B cell (primary cell): ENCODE data around the gene MAP7D1. TPM values are rescaled to one million over a fixed set of nuclear protein-coding genes. Genes with fewer than 3 reads are reported as not detected.

Experiments used
- ATAC-seq: fragments of 200-7000 bp; cut with Tn5 transposase; one replicate; pipeline ENCODE4 v1.10.0; 2021; ENCODE audit warnings: low read depth, mild to moderate bottlenecking, moderate number of reproducible peaks, moderate library complexity
- CTCF ChIA-PET: fragments of 350-600 bp; sonication (Branson Sonifier 250); formaldehyde crosslinking; loops from one replicate; lab custom pipeline; 2021; ENCODE audit warnings: antibody characterized with exemption, inconsistent platforms; lab: Charles Lee
- POLR2A ChIA-PET: fragments of 350-600 bp; sonication (Branson Sonifier 250); formaldehyde crosslinking; loops from one replicate; lab custom pipeline; 2021; ENCODE audit warnings: antibody characterized with exemption; lab: Charles Lee
- DNase-seq: peaks from one replicate; pipeline ENCODE4 v3.0.0; 2013
- H2AFZ ChIP-seq: 2 replicates; pipeline ENCODE4 v1.6.1; 2012; ENCODE audit warnings: mild to moderate bottlenecking, low read depth, low read length; ENCODE audit not compliant: insufficient read depth, poor library complexity, severe bottlenecking
- H3K27ac ChIP-seq, 2 donors: 1 replicate in 1 of 2; 2 replicates in 1 of 2; pipeline ENCODE4 v1.5.1; 2012 to 2013; ENCODE audit warnings: low read length in 2 of 2, mild to moderate bottlenecking in 2 of 2, moderate library complexity in 1 of 2
- H3K27me3 ChIP-seq, 4 experiments: fragments of 200-600 bp in 1 of 4; sonication (generic) in 1 of 4; replicated peaks in 1 of 4; 1 replicate in 2 of 4; 2 replicates in 2 of 4; pipeline versions ENCODE4 v1.6.1 to v1.7.0; 2013 to 2016; ENCODE audit warnings: low read length in 3 of 4, mild to moderate bottlenecking in 2 of 4, mixed read lengths in 1 of 4, moderate library complexity in 1 of 4; ENCODE audit not compliant: insufficient read depth in 4 of 4, control insufficient read depth in 3 of 4; ENCODE audit errors: control extremely low read depth in 1 of 4
- H3K36me3 ChIP-seq, 2 experiments: replicated peaks in 1 of 2; 1 replicate in 1 of 2; 2 replicates in 1 of 2; pipeline versions ENCODE4 v1.6.1 to v1.7.1; 2013; ENCODE audit warnings: low read length in 1 of 2; ENCODE audit not compliant: insufficient read depth in 2 of 2, control insufficient read depth in 1 of 2; ENCODE audit errors: control extremely low read depth in 1 of 2, extremely low read depth in 1 of 2
- H3K4me1 ChIP-seq, 2 donors: fragments of 200-600 bp in 1 of 2; sonication (generic) in 1 of 2; 1 replicate in 1 of 2; 2 replicates in 1 of 2; pipeline versions ENCODE4 v1.5.1 to v1.6.1; 2013 to 2017; ENCODE audit warnings: low read length in 2 of 2; ENCODE audit not compliant: control insufficient read depth in 2 of 2, insufficient read depth in 2 of 2
- H3K4me2 ChIP-seq: replicated peaks from 2 replicates; pipeline ENCODE3; 2012; ENCODE audit warnings: mild to moderate bottlenecking, low read depth, low read length; ENCODE audit not compliant: poor library complexity, severe bottlenecking
- H3K4me3 ChIP-seq, 5 experiments: fragments of 200-600 bp in 1 of 5; sonication (generic) in 1 of 5; 1 replicate in 3 of 5; 2 replicates in 2 of 5; pipeline versions ENCODE4 v1.5.1 to v1.7.0; 2011 to 2016; ENCODE audit warnings: low read length in 4 of 5, mild to moderate bottlenecking in 4 of 5, low read depth in 2 of 5, control low read depth in 1 of 5, moderate library complexity in 1 of 5; ENCODE audit not compliant: insufficient read depth in 1 of 5; ENCODE audit errors: control extremely low read depth in 1 of 5, extremely low read depth in 1 of 5
- H3K79me2 ChIP-seq: fragments of 200-600 bp; sonication (generic); one replicate; pipeline ENCODE4 v1.6.0; 2016; ENCODE audit warnings: low read length; ENCODE audit not compliant: control insufficient read depth, insufficient read depth
- H3K9ac ChIP-seq: fragments of 200-600 bp; sonication (generic); 2 replicates; pipeline ENCODE4 v1.6.1; 2017; ENCODE audit warnings: mild to moderate bottlenecking, low read length, moderate library complexity
- H3K9me3 ChIP-seq, 3 donors: one replicate each; pipeline versions ENCODE4 v1.6.1 to v1.7.1; 2013; ENCODE audit warnings: low read length in 2 of 3; ENCODE audit not compliant: control insufficient read depth in 2 of 3, insufficient read depth in 1 of 3; ENCODE audit errors: control extremely low read depth in 1 of 3
- H4K20me1 ChIP-seq: 2 replicates; pipeline ENCODE4 v1.6.0; 2012; ENCODE audit warnings: mild to moderate bottlenecking, low read length; ENCODE audit not compliant: insufficient read depth, control insufficient read depth, poor library complexity, severe bottlenecking
- H3K27ac Mint-ChIP-seq: one replicate; pipeline ENCODE4 v1.8.0; 2021; ENCODE audit warnings: mixed read lengths
- H3K27me3 Mint-ChIP-seq: one replicate; pipeline ENCODE4 v1.8.0; 2021; ENCODE audit warnings: mixed read lengths
- H3K4me1 Mint-ChIP-seq: one replicate; pipeline ENCODE4 v1.8.0; 2021; ENCODE audit warnings: mixed read lengths
- H3K4me3 Mint-ChIP-seq: one replicate; pipeline ENCODE4 v1.8.0; 2021; ENCODE audit warnings: mixed read lengths
- H3K9me3 Mint-ChIP-seq: one replicate; pipeline ENCODE4 v1.8.0; 2022; ENCODE audit warnings: mixed read lengths; ENCODE audit not compliant: insufficient read depth
- CTCF ChIP-seq: fragments of 200-600 bp; IDR thresholded peaks from one replicate; pipeline ENCODE4 v1.8.0; 2022; ENCODE audit warnings: antibody characterized with exemption, mild to moderate bottlenecking
- EZH2 ChIP-seq: IDR thresholded peaks from 2 replicates; pipeline ENCODE4 v1.6.1; 2012; ENCODE audit warnings: borderline replicate concordance, low read depth, mild to moderate bottlenecking, moderate library complexity, low read length; ENCODE audit not compliant: insufficient read depth, poor library complexity, severe bottlenecking
- WGBS: methylation state at CpG from one replicate; pipeline ENCODE4 v1.1.5; 2013; ENCODE audit warnings: missing lambda C conversion rate; ENCODE audit not compliant: insufficient coverage; 5-methylcytosine and 5-hydroxymethylcytosine counted together
- intact Hi-C: fragments of 100-400 bp; cut with micrococcal nuclease; formaldehyde crosslinking; loops from one replicate; pipeline ENCODE4 v1.10.0; 2022
- polyA plus RNA-seq: library from polyadenylated mRNA; depleted of rRNA; stranded (reverse); fragments of >200 nt; gene quantifications from 2 replicates; pipeline ENCODE4 v1.2.3, GENCODE V29; 2012
- total RNA-seq, 2 donors: library from RNA; stranded (reverse); fragments of 120-200 nt in 1 of 2; gene quantifications; 1 replicate in 1 of 2; 2 replicates in 1 of 2; pipeline versions ENCODE4 v1.2.3 to v1.2.4, GENCODE V29; 2013 to 2022

MAP7D1 gene
- total and polyA plus RNA-seq, 2 donors (not counting 1 experiment from before 2014, with no cell fraction given), result 44.2 to 65.2 TPM

- Histone ChIP-seq H3K27me3 (no peaks in the 10 kb centered on the region), H3K9me3 (no peaks in the 10 kb centered on the region), H3K79me2 (peaks cover 53% of the 10 kb centered on the region), H3K27ac (peak overlapping the region; percentile 87 to 100), H3K4me1 (peaks cover 22 to 43% of the 10 kb centered on the region in 2 donors), H3K4me3 (peak overlapping the region; percentile 77 to 95 (median 84)), H3K4me2 (peak overlapping the region; percentile 91), H3K9ac (peak overlapping the region; percentile 93), H2AFZ (peak overlapping the region; percentile 65), H3K36me3 (peaks cover 0 to 32% of the 10 kb centered on the region in 2 experiments), H4K20me1 (peaks cover 7% of the 10 kb centered on the region)
- H3K27ac Mint-ChIP-seq, result peak overlapping the region; percentile 100
- peak; percentile 45 for ATAC-seq
- H3K9me3 Mint-ChIP-seq, result no peaks in the 10 kb centered on the region
- ChIA-PET POLR2A (interaction anchor here (0.6 to 3.3 kb wide), 12 partner anchors 9 to 164 kb away, joined by 3 to 21 read pairs (median 4); partner anchors contain the start of genes ADPRS and TRAPPC3), CTCF (interaction anchor here (0.7 to 3.3 kb wide), 12 partner anchors 13 to 99 kb away, joined by 3 to 32 read pairs (median 4); partner anchors contain the start of genes EVA1B and TRAPPC3)
- peak overlapping the region; percentile 98 for H3K4me3 Mint-ChIP-seq
- intact Hi-C loops, result loop anchor here (1.0 kb wide), 7 partner anchors 8 to 162 kb away; partner anchors contain the start of genes ADPRS, SH3D21 and TRAPPC3
- H3K27me3 Mint-ChIP-seq, result no peaks in the 10 kb centered on the region
- TF ChIP-seq CTCF, result no peak
- TF ChIP-seq EZH2, result no peak
- H3K4me1 Mint-ChIP-seq, result peaks cover 34% of the 10 kb centered on the region
- WGBS, result 1% methylated on average over 22 of the region's 29 CpGs
- DNase-seq, result no peak
These were observed 68.8 kb downstream of the MAP7D1 start for GRCh38 chr1:36224537-36225282.
